GM12878 (cell line): ENCODE measurements around the gene SLC26A8. TPM values are rescaled to one million over a fixed set of nuclear protein-coding genes. Genes with fewer than 3 reads are reported as not detected.

Experiments used
- ATAC-seq: fragments of 200-7000 bp; cut with Tn5 transposase; 3 replicates; pipeline ENCODE4 v1.9.1; 2020; ENCODE audit warnings: mild to moderate bottlenecking, moderate library complexity
- BruUV-seq: library from RNA; stranded (reverse); fragments of 400-500 nt; replicated peaks from 2 replicates; lab custom pipeline; 2021; lab: Mats Ljungman, UMichigan
- CTCF ChIA-PET: fragments of 300-600 bp; sonication (Branson Sonifier 250); formaldehyde crosslinking; extraction: SDS; loops from one replicate; lab custom pipeline; 2021; ENCODE audit warnings: inconsistent platforms; lab: Yijun Ruan, JAX
- POLR2A ChIA-PET: fragments of 350-600 bp; formaldehyde crosslinking; extraction: SDS; loops from one replicate; lab custom pipeline; 2021; ENCODE audit warnings: inconsistent platforms; lab: Charles Lee
- RAD21 ChIA-PET: fragments of 300-600 bp; sonication (Branson Sonifier 250); formaldehyde crosslinking; loops from one replicate; lab custom pipeline; 2023; ENCODE audit warnings: antibody characterized with exemption; ENCODE audit not compliant: unreplicated experiment; lab: Charles Lee
- SMC1A ChIA-PET: fragments of 300-600 bp; sonication (Branson Sonifier 250); formaldehyde crosslinking; loops from one replicate; lab custom pipeline; 2023; ENCODE audit not compliant: unreplicated experiment, uncharacterized antibody; lab: Charles Lee
- DNase-seq: peaks from one replicate; pipeline ENCODE4 v3.0.0-alpha.2; 2011; ENCODE audit warnings: low read depth, low spot score
- FAIRE-seq: peaks from 3 replicates; lab custom pipeline; 2011; peaks lifted over from hg19 to GRCh38; lab: Jason Lieb, UNC
- H2AFZ ChIP-seq: 2 replicates; pipeline ENCODE4 v1.6.0; 2011; ENCODE audit warnings: low read depth, low read length, control low read depth; ENCODE audit not compliant: control insufficient read depth
- H3K27ac ChIP-seq: 2 replicates; pipeline ENCODE4 v1.5.1; 2011; ENCODE audit warnings: control low read depth; ENCODE audit not compliant: control insufficient read depth, insufficient read depth
- H3K27me3 ChIP-seq, 2 experiments: replicated peaks in 1 of 2; 2 replicates each; pipeline versions ENCODE4 v1.6.0 to v1.6.1; 2011; ENCODE audit warnings: low read length in 1 of 2; ENCODE audit not compliant: control insufficient read depth in 2 of 2, insufficient read depth in 2 of 2
- H3K36me3 ChIP-seq, 2 experiments: 2 replicates each; pipeline ENCODE4 v1.5.1; 2011; ENCODE audit warnings: low read length in 1 of 2; ENCODE audit not compliant: control insufficient read depth in 2 of 2, insufficient read depth in 2 of 2
- H3K4me1 ChIP-seq: 2 replicates; pipeline ENCODE4 v1.6.1; 2011; ENCODE audit warnings: mild to moderate bottlenecking, low read length, moderate library complexity, mixed read lengths; ENCODE audit not compliant: control insufficient read depth, insufficient read depth
- H3K4me2 ChIP-seq: 2 replicates; pipeline ENCODE4 v1.6.0; 2011; ENCODE audit warnings: control low read depth; ENCODE audit not compliant: control insufficient read depth, insufficient read depth
- H3K4me3 ChIP-seq: fragments of 200-600 bp; sonication (generic); 2 replicates; pipeline ENCODE4 v1.5.1; 2016
- H3K79me2 ChIP-seq: 2 replicates; pipeline ENCODE4 v1.6.0; 2011; ENCODE audit warnings: low read length; ENCODE audit not compliant: control insufficient read depth, insufficient read depth
- H3K9ac ChIP-seq: 2 replicates; pipeline ENCODE4 v1.8.0; 2011; ENCODE audit warnings: low read length, control low read depth, mixed read lengths; ENCODE audit not compliant: control insufficient read depth, insufficient read depth
- H3K9me3 ChIP-seq: replicated peaks from 3 replicates; pipeline ENCODE4 v1.5.1; 2011; ENCODE audit warnings: mild to moderate bottlenecking, low read length; ENCODE audit not compliant: control insufficient read depth, insufficient read depth
- H4K20me1 ChIP-seq: 2 replicates; pipeline ENCODE4 v1.6.0; 2011; ENCODE audit not compliant: control insufficient read depth, insufficient read depth
- ATF2 ChIP-seq: IDR thresholded peaks from 2 replicates; pipeline ENCODE4 v1.6.1; 2012; ENCODE audit warnings: low read length, inconsistent platforms
- ELK1 ChIP-seq: IDR thresholded peaks from 2 replicates; pipeline ENCODE4 v1.6.1; 2012; ENCODE audit warnings: low read depth, low read length, improper control_type of control experiment
- EZH2 ChIP-seq: IDR thresholded peaks from 2 replicates; pipeline ENCODE4 v1.6.1; 2012; ENCODE audit warnings: low read depth, mild to moderate bottlenecking, control low read depth, inconsistent platforms, low read length, borderline replicate concordance; ENCODE audit not compliant: control insufficient read depth
- HCFC1 ChIP-seq: fragments of 150-350 bp; IDR thresholded peaks from 2 replicates; pipeline ENCODE4 v1.6.1; 2014; ENCODE audit warnings: low read length
- JUNB ChIP-seq: IDR thresholded peaks from 2 replicates; pipeline ENCODE4 v1.6.1; 2016; ENCODE audit warnings: antibody characterized with exemption, mild to moderate bottlenecking
- RBBP5 ChIP-seq: fragments of 200-600 bp; sonication (generic); conservative IDR thresholded peaks from 2 replicates; pipeline ENCODE4 v1.6.1; 2016
- SMC3 ChIP-seq: IDR thresholded peaks from 2 replicates; pipeline ENCODE4 v1.6.1; 2011; ENCODE audit warnings: low read length, improper control_type of control experiment, borderline replicate concordance
- SUPT20H ChIP-seq: IDR thresholded peaks from 2 replicates; pipeline ENCODE4 v1.6.1; 2011; ENCODE audit warnings: low read depth, mild to moderate bottlenecking, low read length, moderate library complexity, borderline replicate concordance; ENCODE audit not compliant: control insufficient read depth
- TCF12 ChIP-seq: IDR thresholded peaks from 2 replicates; pipeline ENCODE4 v1.6.1; 2011; ENCODE audit warnings: low read depth, mild to moderate bottlenecking, low read length
- USF1 ChIP-seq: IDR thresholded peaks from 2 replicates; pipeline ENCODE4 v1.6.1; 2011; ENCODE audit warnings: borderline replicate concordance, low read depth, mild to moderate bottlenecking, moderate library complexity, mixed read lengths, low read length; ENCODE audit not compliant: insufficient read depth; ENCODE audit errors: extremely low read length
- ZNF24 ChIP-seq: fragments of 450-650 bp; IDR thresholded peaks from 2 replicates; pipeline ENCODE4 v1.6.1; 2017; ENCODE audit warnings: antibody characterized with exemption, mild to moderate bottlenecking
- ZNF687 ChIP-seq: fragments of 450-650 bp; IDR thresholded peaks from 2 replicates; pipeline ENCODE4 v1.6.1; 2017; ENCODE audit warnings: mild to moderate bottlenecking, moderate library complexity
- ZZZ3 ChIP-seq: IDR thresholded peaks from 2 replicates; pipeline ENCODE4 v1.6.1; 2011; ENCODE audit warnings: low read depth; ENCODE audit not compliant: control insufficient read depth, insufficient read length
- WGBS: methylation state at CpG from one replicate; pipeline ENCODE4 v1.1.6; 2016; ENCODE audit warnings: low lambda C conversion rate; ENCODE audit not compliant: insufficient replicate concordance, insufficient coverage; ENCODE audit errors: missing lambda C conversion rate; 5-methylcytosine and 5-hydroxymethylcytosine counted together
- in situ Hi-C: fragments of 300-500 bp; cut with MboI; formaldehyde crosslinking; loops from 9 replicates; pipeline ENCODE4 v1.14.3; 2018; ENCODE audit warnings: mixed read lengths
- intact Hi-C: fragments of 100-400 bp; cut with micrococcal nuclease; formaldehyde crosslinking; loops from one replicate; pipeline ENCODE4 v1.14.2; 2022; ENCODE audit not compliant: unreplicated experiment
- polyA plus RNA-seq, 11 experiments: library from polyadenylated mRNA; depleted of rRNA in 4 of 11; unstranded in 6 of 11; stranded (reverse) in 5 of 11; fragments of >200 nt; fragmentation: Nextera tagmentation in 4 of 11; fragmentation: Illumina TruSeq in 1 of 11; extraction: Ambion mirVana in 4 of 11; extraction: Trizol in 1 of 11; gene quantifications; 1 replicate in 1 of 11; 2 replicates in 10 of 11; pipeline versions ENCODE4 v1.2.1 to v1.2.3, GENCODE V29; 2011 to 2016; ENCODE audit warnings: inconsistent platforms in 2 of 11, missing spikeins in 2 of 11, low read depth in 1 of 11
- total RNA-seq, 4 experiments: library from RNA; depleted of rRNA in 3 of 4; stranded (reverse); fragments of >200 nt in 3 of 4; fragmentation: Illumina TruSeq in 1 of 4; extraction: Trizol in 1 of 4; gene quantifications; 2 replicates each; pipeline versions ENCODE4 v1.2.1 to v1.2.3, GENCODE V29; 2013 to 2021

The SLC26A8 gene
- total and polyA plus RNA-seq, 10 of the 15 experiments (the other 5 are each of a cell fraction or from before 2014, with no cell fraction given) = 0.09 to 0.95 (median 0.27) TPM; not detected in 2

GRCh38 chr6:36054415-36054814 is 30.0 kb upstream of the SLC26A8 start:
- Histone ChIP-seq H3K4me2 (no peak overlapping the region), H3K27ac (no peak overlapping the region), H2AFZ (no peak overlapping the region), H3K9me3 (no peaks in the 10 kb centered on the region), H4K20me1 (0 out of 2 replicates have a peak, but pooled peaks cover 2% of the 10 kb centered on the region), H3K9ac (no peak overlapping the region), H3K36me3 (peaks cover 2 to 8% of the 10 kb centered on the region in 2 experiments), H3K4me3 (no peak overlapping the region), H3K79me2 (peaks cover 33% of the 10 kb centered on the region), H3K4me1 (peaks cover 3% of the 10 kb centered on the region; the same call in 1 of the 2 replicates), H3K27me3 (no peaks in the 10 kb centered on the region)
- FAIRE-seq (no peak), ATAC-seq (no peak), DNase-seq (no peak)
- BruUV-seq = no TSS peak
- 100% methylated on average over 2 of the region's 2 CpGs for WGBS
- ChIA-PET CTCF (interaction anchor here (1.0 kb wide), 1 partner anchor 41 kb away, joined by 4 read pairs; no protein-coding TSS in a partner anchor), POLR2A (no interaction called here), SMC1A (interaction anchor here (0.8 to 3.6 kb wide), 2 partner anchors 16 to 26 kb away, joined by 3 to 15 read pairs; no protein-coding TSS in a partner anchor), RAD21 (no interaction called here)
- in situ Hi-C loops = no loop called here
- intact Hi-C loops = no loop called here
- no peak for TF ChIP-seq JUNB
- TF ChIP-seq SMC3 = no peak
- no peak for TF ChIP-seq SUPT20H
- no peak for TF ChIP-seq USF1
- TF ChIP-seq ATF2 = no peak
- TF ChIP-seq ZNF24 = no peak
- TF ChIP-seq TCF12 = no peak
- no peak for TF ChIP-seq HCFC1
- no peak for TF ChIP-seq ELK1
- TF ChIP-seq RBBP5 = no peak
- no peak for TF ChIP-seq ZZZ3
- no peak for TF ChIP-seq ZNF687
- TF ChIP-seq EZH2 = no peak
